ENCODE measurements around the gene NID2. TPM values are rescaled to one million over a fixed set of nuclear protein-coding genes. Genes with fewer than 3 reads are reported as not detected.

The NID2 gene
- total RNA-seq, 2 experiments from 2014 or later: 0.18 to 0.29 TPM

- DNase-seq (no peak), ATAC-seq (no peak)
- POLR2A ChIA-PET: no interaction called here
- no peaks in the 10 kb centered on the region for H3K4me1 Mint-ChIP-seq (ENCODE audit: low read depth)
- H3K36me3 Mint-ChIP-seq (ENCODE audit: low read depth): no peaks in the 10 kb centered on the region
- CTCF ChIA-PET: interaction anchor here (1.5 kb wide), 1 partner anchor 39 kb away, joined by 3 read pairs; no protein-coding TSS in a partner anchor
- H3K27ac Mint-ChIP-seq: no peak overlapping the region
- H3K4me3 Mint-ChIP-seq: no peak overlapping the region
- peaks cover 5% of the 10 kb centered on the region for H3K9me3 Mint-ChIP-seq (ENCODE audit: insufficient read depth)
- peaks cover 15% of the 10 kb centered on the region for H3K27me3 Mint-ChIP-seq (ENCODE audit: low read depth)
Observed at GRCh38 chr14:52033101-52033642, 35.7 kb downstream of the NID2 start.

DNA sequence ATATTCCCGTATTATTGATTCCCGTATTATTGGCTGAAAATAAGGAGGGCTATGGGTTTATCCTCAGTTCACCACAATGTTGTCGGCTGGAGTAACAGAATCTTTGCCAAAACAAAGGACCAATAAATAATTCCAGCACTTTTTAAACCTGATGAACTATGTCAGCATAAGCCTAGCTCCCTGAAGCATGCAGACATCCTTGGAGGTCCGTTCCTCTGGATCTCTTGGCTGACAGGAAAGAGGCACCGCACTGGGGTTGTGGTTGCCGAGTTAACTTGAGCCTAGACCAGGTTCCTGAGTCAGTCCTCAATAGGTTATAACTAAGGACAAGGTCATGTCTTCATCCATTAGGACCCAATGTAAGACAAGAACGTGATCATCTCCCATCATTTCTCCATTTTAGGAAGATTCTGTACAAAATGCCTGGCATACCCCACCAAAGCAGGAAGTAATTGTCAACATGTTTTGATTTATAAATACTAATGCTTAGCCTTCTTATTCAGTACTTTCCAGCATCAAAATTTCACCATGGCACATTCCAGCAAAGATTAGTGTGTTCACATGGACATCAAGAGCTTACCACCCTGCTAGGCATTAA, 36.6 kb downstream of the NID2 start:
- Mint-ChIP-seq H3K4me3 (no peak overlapping the region), H3K4me1 (ENCODE audit: low read depth) (no peaks in the 10 kb centered on the region), H3K27ac (no peak overlapping the region), H3K36me3 (ENCODE audit: low read depth) (no peaks in the 10 kb centered on the region), H3K27me3 (ENCODE audit: low read depth) (peaks cover 11% of the 10 kb centered on the region), H3K9me3 (ENCODE audit: insufficient read depth) (peaks cover 5% of the 10 kb centered on the region)
- no peak for DNase-seq
- no peak for ATAC-seq
- ChIA-PET POLR2A (no interaction called here), CTCF (no interaction called here)

DNA sequence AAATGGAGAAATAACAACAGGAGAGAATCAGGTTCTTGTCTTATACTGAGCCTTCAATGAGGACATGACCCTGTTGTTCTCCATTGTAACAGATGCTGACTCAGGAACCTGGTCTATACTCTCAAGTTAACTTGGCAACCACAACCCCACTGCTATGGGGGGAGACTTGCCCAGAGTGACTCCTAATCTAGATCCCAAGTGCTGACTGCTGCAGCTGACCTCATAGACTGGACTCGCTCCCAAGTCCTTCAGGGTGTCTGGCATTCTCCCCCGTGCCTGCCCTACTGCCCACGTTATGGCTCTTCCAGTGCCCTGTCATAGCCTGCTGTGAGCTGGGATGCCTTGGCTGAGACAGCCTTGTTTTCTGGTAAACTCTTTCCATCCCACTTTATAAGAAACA, 37.1 kb downstream of the NID2 start:
- Mint-ChIP-seq H3K4me3 (no peak overlapping the region), H3K27ac (no peak overlapping the region), H3K36me3 (ENCODE audit: low read depth) (no peaks in the 10 kb centered on the region), H3K4me1 (ENCODE audit: low read depth) (no peaks in the 10 kb centered on the region), H3K27me3 (ENCODE audit: low read depth) (peaks cover 9% of the 10 kb centered on the region), H3K9me3 (ENCODE audit: insufficient read depth) (peaks cover 5% of the 10 kb centered on the region)
- ChIA-PET POLR2A (no interaction called here), CTCF (no interaction called here)
- ATAC-seq (no peak), DNase-seq (no peak)

- H3K36me3 Mint-ChIP-seq (ENCODE audit: low read depth): no peaks in the 10 kb centered on the region
- ChIA-PET POLR2A (no interaction called here), CTCF (no interaction called here)
- peaks cover 5% of the 10 kb centered on the region for H3K9me3 Mint-ChIP-seq (ENCODE audit: insufficient read depth)
- no peak for ATAC-seq
- H3K27ac Mint-ChIP-seq: no peak overlapping the region
- peaks cover 5% of the 10 kb centered on the region for H3K4me1 Mint-ChIP-seq (ENCODE audit: low read depth)
- no peak for DNase-seq
- peaks cover 9% of the 10 kb centered on the region for H3K27me3 Mint-ChIP-seq (ENCODE audit: low read depth)
- no peak overlapping the region for H3K4me3 Mint-ChIP-seq
Observed at GRCh38 chr14:52029881-52030280, 39.0 kb downstream of the NID2 start.

GRCh38 chr14:52026901-52027300, 42.0 kb downstream of the NID2 start:
- ChIA-PET POLR2A (no interaction called here), CTCF (interaction anchor here (1.8 kb wide), 1 partner anchor 49 kb away, joined by 4 read pairs; no protein-coding TSS in a partner anchor)
- H3K36me3 Mint-ChIP-seq (ENCODE audit: low read depth): peaks cover 5% of the 10 kb centered on the region
- DNase-seq (no peak), ATAC-seq (no peak)
- no peak overlapping the region for H3K27ac Mint-ChIP-seq
- H3K9me3 Mint-ChIP-seq (ENCODE audit: insufficient read depth): peaks cover 9% of the 10 kb centered on the region
- peaks cover 3% of the 10 kb centered on the region for H3K27me3 Mint-ChIP-seq (ENCODE audit: low read depth)
- no peak overlapping the region for H3K4me3 Mint-ChIP-seq
- H3K4me1 Mint-ChIP-seq (ENCODE audit: low read depth): peaks cover 18% of the 10 kb centered on the region

DNA sequence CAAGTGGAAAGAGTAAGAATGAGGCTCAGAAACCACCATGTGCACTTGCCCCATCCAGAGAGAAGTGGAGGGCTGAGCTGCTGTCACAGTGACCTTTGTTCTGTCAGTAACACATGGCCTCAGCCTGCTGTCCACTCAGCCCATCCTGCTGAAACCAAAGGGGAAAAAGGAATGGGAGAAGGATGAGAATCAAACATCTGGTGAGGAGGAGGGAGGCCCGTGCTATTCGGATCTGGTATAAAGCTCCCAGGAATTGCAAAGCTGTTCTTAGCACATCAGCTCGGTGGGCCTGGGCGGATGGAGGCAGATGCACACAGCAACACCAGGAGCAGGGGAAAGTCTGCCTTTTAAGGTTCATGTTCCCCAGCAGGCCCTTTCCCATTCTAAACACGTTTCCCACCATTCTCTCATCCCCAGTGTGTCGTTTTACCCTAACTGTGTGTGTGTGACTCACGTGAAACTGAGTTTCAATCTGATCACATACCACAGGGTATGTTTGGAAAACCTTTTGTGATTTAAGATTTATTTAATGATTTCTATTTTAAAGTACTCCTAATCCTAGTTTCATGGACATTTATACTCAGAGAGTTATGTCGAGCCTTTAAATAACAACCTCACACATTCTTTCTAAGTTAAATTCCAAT, 42.7 kb downstream of the NID2 start:
- ChIA-PET CTCF (interaction anchor here (1.1 to 1.8 kb wide), 2 partner anchors 30 to 48 kb away, joined by 4 read pairs; no protein-coding TSS in a partner anchor), POLR2A (interaction anchor here (0.6 kb wide), 1 partner anchor 282 kb away, joined by 3 read pairs; no protein-coding TSS in a partner anchor)
- Mint-ChIP-seq H3K9me3 (ENCODE audit: insufficient read depth) (peaks cover 9% of the 10 kb centered on the region), H3K36me3 (ENCODE audit: low read depth) (peaks cover 5% of the 10 kb centered on the region), H3K4me3 (no peak overlapping the region), H3K27ac (no peak overlapping the region), H3K27me3 (ENCODE audit: low read depth) (no peaks in the 10 kb centered on the region), H3K4me1 (ENCODE audit: low read depth) (peaks cover 26% of the 10 kb centered on the region)
- DNase-seq (no peak), ATAC-seq (no peak)

DNA sequence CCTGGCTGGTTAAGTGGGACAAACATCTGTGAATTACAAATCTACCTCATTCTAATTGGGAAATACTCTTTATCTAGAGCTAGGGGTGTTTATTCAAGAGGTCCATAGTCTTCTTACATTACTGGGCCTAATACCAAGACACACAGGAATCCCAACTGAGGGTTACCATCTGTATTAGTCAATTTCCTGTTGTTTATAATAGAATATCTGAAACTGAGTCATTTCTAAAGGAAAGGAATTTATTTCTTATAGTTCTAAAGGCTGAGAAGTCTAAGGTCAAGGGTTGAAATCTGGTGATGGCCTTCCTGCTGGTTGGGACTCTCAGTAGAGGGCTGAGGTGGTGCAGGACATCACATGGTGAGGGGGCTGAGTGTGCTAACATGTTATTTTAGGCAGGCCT, 43.5 kb downstream of the NID2 start:
- Mint-ChIP-seq H3K27me3 (ENCODE audit: low read depth) (no peaks in the 10 kb centered on the region), H3K4me3 (no peak overlapping the region), H3K27ac (no peak overlapping the region), H3K4me1 (ENCODE audit: low read depth) (peaks cover 34% of the 10 kb centered on the region), H3K9me3 (ENCODE audit: insufficient read depth) (peaks cover 9% of the 10 kb centered on the region), H3K36me3 (ENCODE audit: low read depth) (peaks cover 5% of the 10 kb centered on the region)
- ATAC-seq (no peak), DNase-seq (no peak)
- POLR2A ChIA-PET: no interaction called here
- CTCF ChIA-PET: interaction anchor here (1.1 to 1.8 kb wide), 2 partner anchors 30 to 47 kb away, joined by 4 read pairs; no protein-coding TSS in a partner anchor

DNA sequence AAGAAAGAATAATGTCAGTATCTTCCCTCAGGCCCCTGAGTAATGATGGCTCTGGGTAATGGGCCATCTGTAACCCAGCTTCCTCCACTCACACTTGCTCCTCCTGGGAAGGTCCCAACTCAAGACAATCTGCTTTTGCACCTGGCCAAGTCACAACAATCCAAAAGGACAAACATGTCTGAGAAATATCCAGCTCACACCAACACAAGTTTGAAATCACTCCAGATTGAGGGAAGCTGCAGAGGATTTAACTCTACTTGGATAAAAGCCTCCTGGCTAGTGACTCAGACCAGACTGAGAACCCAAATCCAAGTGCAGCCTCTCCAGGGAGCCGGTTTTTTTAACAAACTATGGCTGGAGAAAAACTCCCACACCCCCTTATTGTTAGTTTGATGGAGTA, 45.3 kb downstream of the NID2 start:
- no peak overlapping the region for H3K4me3 Mint-ChIP-seq
- H3K4me1 Mint-ChIP-seq (ENCODE audit: low read depth): peaks cover 40% of the 10 kb centered on the region
- H3K9me3 Mint-ChIP-seq (ENCODE audit: insufficient read depth): peaks cover 9% of the 10 kb centered on the region
- no peak overlapping the region for H3K27ac Mint-ChIP-seq
- ATAC-seq: no peak
- ChIA-PET POLR2A (no interaction called here), CTCF (interaction anchor here (1.0 to 1.3 kb wide), 2 partner anchors 48 to 450 kb away, joined by 3 read pairs; no protein-coding TSS in a partner anchor)
- peaks cover 5% of the 10 kb centered on the region for H3K36me3 Mint-ChIP-seq (ENCODE audit: low read depth)
- no peaks in the 10 kb centered on the region for H3K27me3 Mint-ChIP-seq (ENCODE audit: low read depth)
- DNase-seq: no peak

DNA sequence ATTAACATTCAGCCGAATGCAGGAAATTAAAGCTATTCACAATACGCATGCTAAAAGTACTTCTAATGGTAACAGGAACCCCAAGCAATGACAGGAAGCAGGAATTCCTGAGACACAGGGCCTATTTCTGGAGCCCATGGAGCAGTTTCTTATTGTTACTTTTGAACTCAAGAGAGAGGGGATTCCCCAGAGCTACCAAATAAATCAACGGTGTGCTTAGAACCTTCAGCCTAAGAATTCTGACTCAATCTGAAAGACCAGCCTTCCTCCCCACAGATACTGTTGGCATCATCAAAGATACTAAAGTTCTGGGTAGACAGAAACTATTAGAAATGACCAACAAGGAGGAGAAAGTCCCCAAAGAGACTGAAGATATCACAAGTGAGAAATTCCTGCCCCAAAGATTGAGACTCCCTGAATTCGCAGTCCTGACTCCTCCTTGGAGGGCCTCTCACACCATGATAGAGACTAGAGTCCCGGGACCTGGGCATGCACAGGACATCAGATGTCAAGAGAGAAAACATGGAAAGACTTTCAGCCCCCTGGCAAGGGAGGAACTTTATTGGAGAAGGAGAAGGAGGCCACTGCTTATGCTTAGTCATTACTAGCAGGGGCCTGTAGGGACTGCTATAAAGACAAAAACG, 46.8 kb downstream of the NID2 start:
- H3K36me3 Mint-ChIP-seq (ENCODE audit: low read depth): peaks cover 5% of the 10 kb centered on the region
- no peak overlapping the region for H3K4me3 Mint-ChIP-seq
- CTCF ChIA-PET: interaction anchor here (0.7 to 1.3 kb wide), 4 partner anchors 9 to 50 kb away, joined by 3 to 4 read pairs (median 3); no protein-coding TSS in a partner anchor
- H3K27ac Mint-ChIP-seq: no peak overlapping the region
- H3K4me1 Mint-ChIP-seq (ENCODE audit: low read depth): peaks cover 40% of the 10 kb centered on the region
- H3K9me3 Mint-ChIP-seq (ENCODE audit: insufficient read depth): peaks cover 9% of the 10 kb centered on the region
- DNase-seq: no peak
- ATAC-seq: peak; percentile 63
- no peaks in the 10 kb centered on the region for H3K27me3 Mint-ChIP-seq (ENCODE audit: low read depth)
- POLR2A ChIA-PET: no interaction called here

GRCh38 chr14:52020866-52021717, 47.8 kb downstream of the NID2 start:
- ATAC-seq: peak; percentile 31
- peaks cover 5% of the 10 kb centered on the region for H3K36me3 Mint-ChIP-seq (ENCODE audit: low read depth)
- ChIA-PET POLR2A (no interaction called here), CTCF (interaction anchor here (0.7 to 2.4 kb wide), 6 partner anchors 8 to 252 kb away, joined by 3 to 10 read pairs (median 4); no protein-coding TSS in a partner anchor)
- H3K27me3 Mint-ChIP-seq (ENCODE audit: low read depth): peaks cover 6% of the 10 kb centered on the region
- peaks cover 9% of the 10 kb centered on the region for H3K9me3 Mint-ChIP-seq (ENCODE audit: insufficient read depth)
- peak overlapping the region; percentile 58 for H3K27ac Mint-ChIP-seq
- H3K4me1 Mint-ChIP-seq (ENCODE audit: low read depth): peaks cover 40% of the 10 kb centered on the region
- DNase-seq: no peak
- no peak overlapping the region for H3K4me3 Mint-ChIP-seq

- CTCF ChIA-PET: interaction anchor here (1.0 to 2.4 kb wide), 4 partner anchors 25 to 253 kb away, joined by 3 to 10 read pairs (median 6); no protein-coding TSS in a partner anchor
- Mint-ChIP-seq H3K27ac (no peak overlapping the region), H3K9me3 (ENCODE audit: insufficient read depth) (peaks cover 9% of the 10 kb centered on the region), H3K4me3 (no peak overlapping the region), H3K27me3 (ENCODE audit: low read depth) (peaks cover 9% of the 10 kb centered on the region), H3K36me3 (ENCODE audit: low read depth) (peaks cover 5% of the 10 kb centered on the region), H3K4me1 (ENCODE audit: low read depth) (peaks cover 36% of the 10 kb centered on the region)
- ATAC-seq (no peak), DNase-seq (no peak)
- POLR2A ChIA-PET: no interaction called here
Observed at GRCh38 chr14:52020161-52020714, 48.6 kb downstream of the NID2 start.

Data from activated CD8-positive, alpha-beta T cell treated with anti-CD3 and anti-CD28 coated beads, Interleukin-2, amount 10 ng/mL, durations not matched to agents 7 days and 5 days (primary cell).